ENCODE data around the gene IL17F.

GRCh38 chr6:52243282-52243893 lies 912 bp downstream of the IL17F start:
- TF ChIP-seq EZH2 (IDR thresholded peaks at IDR 0.05), result no peak
- TF ChIP-seq POLR2AphosphoS5 (IDR thresholded peaks at IDR 0.05; ENCODE audit: borderline replicate concordance, low read depth, low read length), result no peak
- no peak for TF ChIP-seq FOXP2 (optimal IDR thresholded peaks at IDR 0.05; ENCODE audit: control extremely low read depth, extremely low read length, insufficient read depth)

Measured in SK-N-MC (cell line).